Loucy (cell line): ENCODE data around the gene DDAH2.

ENCODE experiments used
- EZH2phosphoT487 ChIP-seq: fragments of 200-600 bp; IDR thresholded peaks from 2 replicates; pipeline ENCODE4 v1.6.1; 2018; ENCODE audit warnings: antibody characterized with exemption, mild to moderate bottlenecking, moderate library complexity, borderline replicate concordance
- TF ChIP-seq, protein P1 (sequence below): fragments of 200-600 bp; sonication (generic); conservative IDR thresholded peaks from 2 replicates; pipeline ENCODE4 v1.5.1; 2014; ENCODE audit warnings: mild to moderate bottlenecking, antibody characterized with exemption, low read length

DNA sequence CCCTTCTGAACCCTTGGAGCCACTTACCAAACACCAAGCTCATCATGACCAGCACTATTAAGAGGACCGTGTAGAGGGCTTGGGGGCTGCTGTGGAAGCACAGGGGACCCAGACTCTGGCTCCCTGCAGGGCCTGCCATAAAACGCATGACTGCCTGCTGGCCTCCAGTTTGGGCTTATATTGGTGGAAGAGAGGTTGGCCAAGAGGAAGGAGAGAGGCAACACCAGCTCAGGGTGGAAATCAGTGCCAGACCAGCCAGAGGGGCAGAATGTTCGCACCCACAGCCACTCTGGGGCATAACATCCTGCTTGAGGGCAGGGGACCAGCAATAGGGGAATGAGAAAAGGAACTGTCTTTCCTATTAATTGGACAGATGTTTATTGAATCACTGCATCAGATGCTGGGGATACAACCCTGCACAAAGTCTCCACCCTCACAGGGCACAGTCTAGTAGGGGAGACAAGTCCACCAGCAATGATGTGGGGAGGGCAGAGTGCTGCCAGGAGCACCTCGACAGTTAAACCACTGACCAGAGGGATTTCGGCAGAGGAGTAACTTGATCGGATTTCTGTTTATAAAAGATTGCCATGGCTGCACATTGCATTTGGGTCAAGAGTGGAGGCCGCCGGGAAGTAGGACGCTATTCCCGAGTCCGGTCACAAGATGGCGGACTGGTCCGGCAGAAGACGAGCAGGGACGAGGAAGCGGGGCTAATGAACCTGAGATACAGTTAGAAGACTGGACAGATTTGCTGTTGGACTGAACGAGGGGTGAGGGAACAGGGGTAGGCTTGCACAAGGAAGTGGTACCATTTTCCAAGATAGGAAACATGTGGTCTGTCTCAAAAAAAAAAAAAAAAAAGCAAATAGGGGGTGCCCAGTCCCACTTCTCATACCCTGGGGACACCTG is 48.6 kb downstream of the DDAH2 start, which contains the start of gene LY6G5C:
- TF ChIP-seq, protein P1, sequence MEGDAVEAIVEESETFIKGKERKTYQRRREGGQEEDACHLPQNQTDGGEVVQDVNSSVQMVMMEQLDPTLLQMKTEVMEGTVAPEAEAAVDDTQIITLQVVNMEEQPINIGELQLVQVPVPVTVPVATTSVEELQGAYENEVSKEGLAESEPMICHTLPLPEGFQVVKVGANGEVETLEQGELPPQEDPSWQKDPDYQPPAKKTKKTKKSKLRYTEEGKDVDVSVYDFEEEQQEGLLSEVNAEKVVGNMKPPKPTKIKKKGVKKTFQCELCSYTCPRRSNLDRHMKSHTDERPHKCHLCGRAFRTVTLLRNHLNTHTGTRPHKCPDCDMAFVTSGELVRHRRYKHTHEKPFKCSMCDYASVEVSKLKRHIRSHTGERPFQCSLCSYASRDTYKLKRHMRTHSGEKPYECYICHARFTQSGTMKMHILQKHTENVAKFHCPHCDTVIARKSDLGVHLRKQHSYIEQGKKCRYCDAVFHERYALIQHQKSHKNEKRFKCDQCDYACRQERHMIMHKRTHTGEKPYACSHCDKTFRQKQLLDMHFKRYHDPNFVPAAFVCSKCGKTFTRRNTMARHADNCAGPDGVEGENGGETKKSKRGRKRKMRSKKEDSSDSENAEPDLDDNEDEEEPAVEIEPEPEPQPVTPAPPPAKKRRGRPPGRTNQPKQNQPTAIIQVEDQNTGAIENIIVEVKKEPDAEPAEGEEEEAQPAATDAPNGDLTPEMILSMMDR = peak; percentile 40; the same call in 1 of the 2 replicates
- TF ChIP-seq EZH2phosphoT487 = no peak
